HFFc6 (cell line): ENCODE measurements around the gene ADORA1. TPM values are rescaled to one million over a fixed set of nuclear protein-coding genes. Genes with fewer than 3 reads are reported as not detected.
A peak's percentile ranks its signal among the peaks of the same experiment; 100 is the strongest.

Experiments
- DNase-seq: peaks from one replicate; pipeline ENCODE4 v3.0.0-alpha.2; 2018
- H3K27ac Mint-ChIP-seq: 2 replicates; pipeline ENCODE4 v1.8.0; 2020; ENCODE audit warnings: mild to moderate bottlenecking, mixed read lengths
- H3K27me3 Mint-ChIP-seq: 2 replicates; pipeline ENCODE4 v1.8.0; 2021; ENCODE audit warnings: mild to moderate bottlenecking, moderate library complexity, mixed read lengths; ENCODE audit not compliant: insufficient read depth
- H3K36me3 Mint-ChIP-seq: 2 replicates; pipeline ENCODE4 v1.8.0; 2021; ENCODE audit warnings: low read depth, mixed read lengths
- H3K4me1 Mint-ChIP-seq: 2 replicates; pipeline ENCODE4 v1.8.0; 2020; ENCODE audit warnings: low read depth, mixed read lengths
- H3K4me3 Mint-ChIP-seq: 2 replicates; pipeline ENCODE4 v1.8.0; 2020; ENCODE audit warnings: mild to moderate bottlenecking, moderate library complexity, mixed read lengths
- H3K9me3 Mint-ChIP-seq: 2 replicates; pipeline ENCODE4 v1.8.0; 2020; ENCODE audit warnings: mild to moderate bottlenecking, mixed read lengths
- CTCF ChIP-seq: fragments of 200-600 bp; sonication (generic); IDR thresholded peaks from 2 replicates; pipeline ENCODE4 v1.5.0; 2021; ENCODE audit warnings: antibody characterized with exemption, mild to moderate bottlenecking
- total RNA-seq, 6 experiments: library from RNA; stranded (reverse); fragmentation: NEBNext Ultra II Directional; extraction: Animal tissue kit (Norgen Biotek cat#: 25700); gene quantifications; 2 replicates in 1 of 6; 3 replicates in 5 of 6; pipeline ENCODE4 v1.2.3, GENCODE V29; 2021

The ADORA1 gene
- total RNA-seq, 6 experiments from 2014 or later, result 0.25 to 5.5 (median 0.53) TPM

GRCh38 chr1:203173011-203173555 is 45.6 kb downstream of the ADORA1 start:
- Mint-ChIP-seq H3K27me3 (no peaks in the 10 kb centered on the region; the same call in 1 of the 2 replicates), H3K4me1 (peaks cover 32% of the 10 kb centered on the region), H3K4me3 (no peak overlapping the region), H3K27ac (no peak overlapping the region), H3K9me3 (no peaks in the 10 kb centered on the region), H3K36me3 (no peaks in the 10 kb centered on the region)
- no peak for TF ChIP-seq CTCF
- DNase-seq, result no peak

GRCh38 chr1:203173566-203173965 is 46.0 kb downstream of the ADORA1 start:
- no peaks in the 10 kb centered on the region; the same call in 1 of the 2 replicates for H3K27me3 Mint-ChIP-seq
- H3K4me1 Mint-ChIP-seq, result peaks cover 37% of the 10 kb centered on the region
- no peak overlapping the region for H3K4me3 Mint-ChIP-seq
- no peak for DNase-seq
- TF ChIP-seq CTCF, result no peak
- H3K9me3 Mint-ChIP-seq, result no peaks in the 10 kb centered on the region
- no peak overlapping the region for H3K27ac Mint-ChIP-seq
- H3K36me3 Mint-ChIP-seq, result no peaks in the 10 kb centered on the region

GRCh38 chr1:203174324-203174985 is 46.9 kb downstream of the ADORA1 start:
- H3K27me3 Mint-ChIP-seq, result no peaks in the 10 kb centered on the region; the same call in 1 of the 2 replicates
- no peak overlapping the region for H3K4me3 Mint-ChIP-seq
- no peak overlapping the region for H3K27ac Mint-ChIP-seq
- H3K9me3 Mint-ChIP-seq, result no peaks in the 10 kb centered on the region
- peaks cover 41% of the 10 kb centered on the region for H3K4me1 Mint-ChIP-seq
- TF ChIP-seq CTCF, result no peak
- no peak for DNase-seq
- no peaks in the 10 kb centered on the region for H3K36me3 Mint-ChIP-seq

- Mint-ChIP-seq H3K4me3 (no peak within 1 kb of the TSS), H3K27ac (0 out of 2 replicates have a peak within 1 kb of the TSS, but pooled peaks have one; percentile 94), H3K4me1 (peaks cover 41% of the 10 kb centered on the region), H3K36me3 (no peaks in the 10 kb centered on the region), H3K27me3 (no peaks in the 10 kb centered on the region; the same call in 1 of the 2 replicates), H3K9me3 (no peaks in the 10 kb centered on the region)
- no peak for DNase-seq
- TF ChIP-seq CTCF, result no peak
Observed at GRCh38 chr1:203175237-203175826, 47.8 kb downstream of the ADORA1 start, which contains the start of gene MYBPH. TSS of gene MYBPH (minus strand) at chr1:203175826. CDS start at chr1:203175755, 71 bp downstream.

- Mint-ChIP-seq H3K4me1 (peaks cover 41% of the 10 kb centered on the region), H3K4me3 (no peak overlapping the region), H3K9me3 (no peaks in the 10 kb centered on the region), H3K27me3 (no peaks in the 10 kb centered on the region; the same call in 1 of the 2 replicates), H3K36me3 (no peaks in the 10 kb centered on the region), H3K27ac (no peak overlapping the region)
- no peak for TF ChIP-seq CTCF
- DNase-seq, result no peak
Observed at GRCh38 chr1:203175827-203176241, 48.3 kb downstream of the ADORA1 start.
